Heart left ventricle (tissue), 13 donors: ENCODE data around the gene STN1.

Experiments used
- CTCF ChIP-seq, 12 donors: fragments of 200-600 bp; sonication (generic) in 4 of 12; IDR thresholded peaks; one replicate each; pipeline versions ENCODE4 v1.5.0 to v1.8.0; 2018 to 2022; ENCODE audit warnings: antibody characterized with exemption in 12 of 12, mild to moderate bottlenecking in 5 of 12
- POLR2A ChIP-seq, 2 donors: fragments of 450-650 bp; IDR thresholded peaks; one replicate each; pipeline ENCODE4 v1.6.1; 2017; ENCODE audit warnings: antibody characterized with exemption in 2 of 2, mild to moderate bottlenecking in 2 of 2, moderate library complexity in 2 of 2
- donor health status: ischemic (EF 13 %, LVEDD 7.1; RV severe dilation, severe dysfunction).
- donor health status: DM: no; HTN: yes; CAD: no.
- donor health status: DM: no; HTN: no; CAD: no.
- donor health status: ischemic (EF 25% LVEDD 6.9; RV normal size, moderate dysfunction).
- donor health status: ischemic (EF 25% LVEDD 5.7; RV mildly dilated, moderate dysfunction).
- donor health status: ischemic (EF 35%, LVEDD 5.7; RV mildly dilated, moderate dysfunction).
- donor health status: nonischemic (EF 11% LVEDD 7.7; RV severe dilation, severe dysfunction).
- donor health status: DM: yes; HTN: yes; CAD: no.
- donor health status: PGD.
- donor health status: ischemic (EF 29% LVEDD 5.4; RV normal size, mild dysfunction).
- donor health status: nonischemic (EF 23%, LVEDD 6.1; RV moderate dilation, normal function).

GRCh38 chr10:103947799-103948516, 30.0 kb upstream of the STN1 start:
- no peak for TF ChIP-seq POLR2A (IDR thresholded peaks at IDR 0.05)
- no peak for TF ChIP-seq CTCF (IDR thresholded peaks at IDR 0.05)
